OCI-LY7 (cell line): ENCODE measurements around the gene ZNF365. TPM values are rescaled to one million over a fixed set of nuclear protein-coding genes. Genes with fewer than 3 reads are reported as not detected.

Source experiments
- BruUV-seq: library from RNA; stranded (reverse); fragments of 400-500 nt; replicated peaks from 2 replicates; lab custom pipeline; 2021; lab: Mats Ljungman, UMichigan
- CTCF ChIA-PET: fragments of 300-600 bp; sonication (Branson Sonifier 250); formaldehyde crosslinking; loops from one replicate; lab custom pipeline; 2022; ENCODE audit warnings: antibody characterized with exemption; ENCODE audit not compliant: unreplicated experiment; lab: Charles Lee
- POLR2A ChIA-PET: fragments of 300-600 bp; sonication (Branson Sonifier 250); formaldehyde crosslinking; loops from one replicate; lab custom pipeline; 2022; ENCODE audit warnings: antibody characterized with exemption; lab: Charles Lee
- DNase-seq: peaks from one replicate; pipeline ENCODE4 v3.0.0-alpha.2; 2015; ENCODE audit warnings: low spot score
- H2AFZ ChIP-seq: fragments of 200-600 bp; sonication (generic), shearing (Covaris generic); 2 replicates; pipeline ENCODE4 v1.6.1; 2014; ENCODE audit warnings: mild to moderate bottlenecking, antibody characterized with exemption, low read length, moderate library complexity
- H3K27ac ChIP-seq: fragments of 200-600 bp; sonication (generic); 2 replicates; pipeline ENCODE4 v1.5.1; 2014; ENCODE audit warnings: mixed run types, low read depth, mild to moderate bottlenecking, moderate library complexity, low read length, inconsistent platforms; ENCODE audit not compliant: poor library complexity, severe bottlenecking
- H3K36me3 ChIP-seq: fragments of 200-600 bp; sonication (generic); 2 replicates; pipeline ENCODE4 v1.6.1; 2014; ENCODE audit warnings: mild to moderate bottlenecking, antibody characterized with exemption, low read length, moderate library complexity, mixed read lengths; ENCODE audit not compliant: insufficient read depth
- H3K4me1 ChIP-seq: fragments of 200-600 bp; sonication (generic); 2 replicates; pipeline ENCODE4 v1.5.1; 2014; ENCODE audit warnings: mild to moderate bottlenecking, low read length; ENCODE audit not compliant: insufficient read depth, poor library complexity, severe bottlenecking
- H3K4me2 ChIP-seq: fragments of 200-600 bp; sonication (generic); 2 replicates; pipeline ENCODE4 v1.6.1; 2014; ENCODE audit warnings: mild to moderate bottlenecking, low read length
- H3K4me3 ChIP-seq: fragments of 200-600 bp; sonication (generic); 2 replicates; pipeline ENCODE4 v1.5.1; 2014; ENCODE audit warnings: mild to moderate bottlenecking, low read depth, low read length; ENCODE audit not compliant: poor library complexity, severe bottlenecking
- H3K79me2 ChIP-seq: fragments of 200-600 bp; sonication (generic); 2 replicates; pipeline ENCODE4 v1.6.1; 2016; ENCODE audit warnings: low read depth, mild to moderate bottlenecking, low read length, moderate library complexity, mixed read lengths; ENCODE audit not compliant: insufficient read depth
- H3K9me2 ChIP-seq: fragments of 200-600 bp; sonication (generic); 2 replicates; pipeline ENCODE4 v1.6.1; 2016; ENCODE audit warnings: mild to moderate bottlenecking, low read length, mixed read lengths; ENCODE audit not compliant: insufficient read depth
- H3K9me3 ChIP-seq: fragments of 200-600 bp; sonication (generic); 2 replicates; pipeline ENCODE4 v1.6.1; 2014; ENCODE audit warnings: mild to moderate bottlenecking, mixed run types, low read length, mixed read lengths
- H4K20me1 ChIP-seq: fragments of 200-600 bp; sonication (generic); 2 replicates; pipeline ENCODE4 v1.6.1; 2014; ENCODE audit warnings: mild to moderate bottlenecking, antibody characterized with exemption, low read length, moderate library complexity, mixed read lengths; ENCODE audit not compliant: insufficient read depth
- EZH2phosphoT487 ChIP-seq: fragments of 200-600 bp; sonication (generic); IDR thresholded peaks from 2 replicates; pipeline ENCODE4 v1.6.1; 2018; ENCODE audit warnings: low read depth, borderline replicate concordance, mild to moderate bottlenecking, mixed run types, antibody characterized with exemption, low read length, moderate library complexity, mixed read lengths
- intact Hi-C: fragments of 100-400 bp; cut with micrococcal nuclease; formaldehyde crosslinking; loops from one replicate; pipeline ENCODE4 v1.10.0; 2022; ENCODE audit not compliant: unreplicated experiment
- total RNA-seq, 2 experiments: library from RNA; depleted of rRNA in 1 of 2; stranded (reverse); fragments of >200 nt in 1 of 2; shearing (Covaris generic) in 1 of 2; gene quantifications; 2 replicates each; pipeline ENCODE4 v1.2.3, GENCODE V29; 2014 to 2022
- TF ChIP-seq, protein P1 (sequence below): fragments of 200-600 bp; sonication (generic); conservative IDR thresholded peaks from 2 replicates; pipeline ENCODE4 v1.5.1; 2014; ENCODE audit warnings: mild to moderate bottlenecking, antibody characterized with exemption, low read length, moderate library complexity, mixed read lengths

Gene ZNF365
- total RNA-seq, 2 experiments from 2014 or later: not detected

DNA sequence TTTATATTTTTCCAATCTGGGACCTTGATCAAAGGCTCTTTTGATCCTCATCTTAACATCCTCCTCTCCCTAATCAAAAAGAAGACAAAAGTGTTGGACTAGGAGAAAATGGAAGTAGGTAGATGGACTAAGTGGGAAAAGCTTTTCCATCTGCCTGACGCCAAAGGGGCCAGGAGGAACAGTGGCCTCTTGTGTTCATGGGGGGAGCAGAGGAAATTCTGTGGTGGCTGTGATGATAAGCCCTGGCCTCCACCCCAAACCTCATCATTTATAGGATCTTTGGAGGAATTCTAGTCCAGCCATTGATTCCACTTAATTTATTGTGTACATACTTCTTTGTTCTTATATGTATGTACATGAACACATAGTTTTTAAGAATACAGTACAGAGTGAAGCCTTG lies 21.7 kb downstream of the ZNF365 start:
- H3K9me3 ChIP-seq: no peaks in the 10 kb centered on the region
- H3K27ac ChIP-seq: no peak overlapping the region
- DNase-seq: no peak
- H4K20me1 ChIP-seq: no peaks in the 10 kb centered on the region
- intact Hi-C loops: no loop called here
- BruUV-seq: no TSS peak
- POLR2A ChIA-PET: no interaction called here
- CTCF ChIA-PET: no interaction called here
- H3K36me3 ChIP-seq: no peaks in the 10 kb centered on the region
- no peak overlapping the region for H3K4me3 ChIP-seq
- TF ChIP-seq, protein P1, sequence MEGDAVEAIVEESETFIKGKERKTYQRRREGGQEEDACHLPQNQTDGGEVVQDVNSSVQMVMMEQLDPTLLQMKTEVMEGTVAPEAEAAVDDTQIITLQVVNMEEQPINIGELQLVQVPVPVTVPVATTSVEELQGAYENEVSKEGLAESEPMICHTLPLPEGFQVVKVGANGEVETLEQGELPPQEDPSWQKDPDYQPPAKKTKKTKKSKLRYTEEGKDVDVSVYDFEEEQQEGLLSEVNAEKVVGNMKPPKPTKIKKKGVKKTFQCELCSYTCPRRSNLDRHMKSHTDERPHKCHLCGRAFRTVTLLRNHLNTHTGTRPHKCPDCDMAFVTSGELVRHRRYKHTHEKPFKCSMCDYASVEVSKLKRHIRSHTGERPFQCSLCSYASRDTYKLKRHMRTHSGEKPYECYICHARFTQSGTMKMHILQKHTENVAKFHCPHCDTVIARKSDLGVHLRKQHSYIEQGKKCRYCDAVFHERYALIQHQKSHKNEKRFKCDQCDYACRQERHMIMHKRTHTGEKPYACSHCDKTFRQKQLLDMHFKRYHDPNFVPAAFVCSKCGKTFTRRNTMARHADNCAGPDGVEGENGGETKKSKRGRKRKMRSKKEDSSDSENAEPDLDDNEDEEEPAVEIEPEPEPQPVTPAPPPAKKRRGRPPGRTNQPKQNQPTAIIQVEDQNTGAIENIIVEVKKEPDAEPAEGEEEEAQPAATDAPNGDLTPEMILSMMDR: no peak
- TF ChIP-seq EZH2phosphoT487: no peak
- no peaks in the 10 kb centered on the region for H3K79me2 ChIP-seq
- H3K4me1 ChIP-seq: no peaks in the 10 kb centered on the region
- no peak overlapping the region for H3K4me2 ChIP-seq
- no peaks in the 10 kb centered on the region for H3K9me2 ChIP-seq
- H2AFZ ChIP-seq: no peak overlapping the region

DNA sequence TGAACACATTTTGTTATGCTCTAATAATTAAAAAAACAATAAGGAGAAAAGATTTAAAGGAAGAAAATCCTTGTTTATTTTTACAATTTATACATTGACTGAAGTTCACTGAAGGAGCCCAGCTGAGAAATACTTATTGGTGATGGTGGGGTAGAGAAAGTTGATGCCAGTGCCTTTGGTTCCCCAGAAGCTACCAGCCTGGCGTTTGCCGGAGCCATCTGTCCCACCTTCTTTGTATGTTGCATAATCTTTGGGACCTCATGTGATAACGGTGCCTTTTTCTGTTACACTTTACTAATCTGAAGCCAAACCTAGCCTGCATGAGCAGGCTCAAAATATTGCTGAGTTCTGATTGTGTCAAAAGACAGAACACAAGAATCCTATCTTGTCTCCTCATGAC lies 22.7 kb downstream of the ZNF365 start:
- TF ChIP-seq EZH2phosphoT487: no peak
- TF ChIP-seq, protein P1: no peak
- H3K36me3 ChIP-seq: no peaks in the 10 kb centered on the region
- H3K9me2 ChIP-seq: no peaks in the 10 kb centered on the region
- H3K4me1 ChIP-seq: no peaks in the 10 kb centered on the region
- H3K79me2 ChIP-seq: no peaks in the 10 kb centered on the region
- intact Hi-C loops: no loop called here
- no peak overlapping the region for H2AFZ ChIP-seq
- ChIA-PET CTCF (no interaction called here), POLR2A (interaction anchor here (0.5 kb wide), 1 partner anchor 343 kb away, joined by 3 read pairs; no protein-coding TSS in a partner anchor)
- H3K4me2 ChIP-seq: no peak overlapping the region
- no peaks in the 10 kb centered on the region for H4K20me1 ChIP-seq
- BruUV-seq: no TSS peak
- no peaks in the 10 kb centered on the region for H3K9me3 ChIP-seq
- no peak for DNase-seq
- H3K4me3 ChIP-seq: no peak overlapping the region
- H3K27ac ChIP-seq: no peak overlapping the region

DNA sequence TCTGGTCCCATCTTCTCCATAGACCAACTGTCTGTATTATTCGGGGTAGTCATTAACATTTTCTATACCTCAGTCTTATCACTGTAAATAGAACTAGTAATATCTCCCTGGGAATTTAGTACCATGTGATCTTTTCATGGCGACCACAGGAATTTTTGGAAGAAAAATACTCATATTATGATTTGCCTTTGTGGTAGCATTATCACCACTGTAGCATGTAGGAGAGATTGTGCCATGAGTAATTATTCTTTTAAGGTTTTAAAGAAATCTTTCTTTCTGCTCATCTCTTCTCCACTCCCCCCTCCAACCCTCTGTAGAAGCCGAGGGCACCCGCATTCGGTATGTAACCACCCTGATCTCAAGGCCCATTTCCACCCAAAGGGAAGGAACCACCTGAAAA lies 25.0 kb downstream of the ZNF365 start:
- CTCF ChIA-PET: no interaction called here
- Histone ChIP-seq H3K9me3 (no peaks in the 10 kb centered on the region), H3K4me3 (no peak overlapping the region), H3K36me3 (no peaks in the 10 kb centered on the region), H3K79me2 (no peaks in the 10 kb centered on the region), H3K4me2 (no peak overlapping the region), H3K27ac (no peak overlapping the region), H3K9me2 (no peaks in the 10 kb centered on the region), H2AFZ (no peak overlapping the region), H3K4me1 (no peaks in the 10 kb centered on the region), H4K20me1 (no peaks in the 10 kb centered on the region)
- intact Hi-C loops: no loop called here
- POLR2A ChIA-PET: interaction anchor here (0.9 kb wide), 1 partner anchor 129 kb away, joined by 3 read pairs; no protein-coding TSS in a partner anchor
- no TSS peak for BruUV-seq
- DNase-seq: no peak
- TF ChIP-seq EZH2phosphoT487: no peak
- TF ChIP-seq, protein P1: no peak
